Heart right ventricle (tissue), 16 donors: ENCODE measurements around the gene PTPRN2. TPM values are rescaled to one million over a fixed set of nuclear protein-coding genes. Genes with fewer than 3 reads are reported as not detected.

Source experiments
- ATAC-seq, 8 donors: fragments of 200-7000 bp; cut with Tn5 transposase; one replicate each; pipeline ENCODE4 v1.9.1; 2020; ENCODE audit warnings: mild to moderate bottlenecking in 8 of 8, moderate library complexity in 8 of 8, moderate number of reproducible peaks in 1 of 8
- DNase-seq, 2 donors: peaks; one replicate each; pipeline ENCODE4 v3.0.0-alpha.2; 2020
- H3K27ac ChIP-seq, 10 donors: fragments of 200-600 bp; sonication (generic) in 2 of 10; one replicate each; pipeline versions ENCODE4 v1.5.0 to v1.8.0; 2020 to 2022; ENCODE audit warnings: mild to moderate bottlenecking in 3 of 10
- H3K27me3 ChIP-seq, 7 donors: fragments of 200-600 bp; one replicate each; pipeline ENCODE4 v1.8.0; 2021 to 2022; ENCODE audit warnings: mild to moderate bottlenecking in 2 of 7
- H3K36me3 ChIP-seq, 9 donors: fragments of 200-600 bp; sonication (generic) in 1 of 9; one replicate each; pipeline versions ENCODE4 v1.5.0 to v1.8.0; 2020 to 2022; ENCODE audit warnings: mild to moderate bottlenecking in 2 of 9
- H3K4me1 ChIP-seq, 9 donors: fragments of 200-600 bp; sonication (generic) in 1 of 9; one replicate each; pipeline versions ENCODE4 v1.5.0 to v1.8.0; 2020 to 2022; ENCODE audit warnings: mild to moderate bottlenecking in 4 of 9
- H3K4me3 ChIP-seq, 10 donors: fragments of 200-600 bp; sonication (generic) in 2 of 10; one replicate each; pipeline versions ENCODE4 v1.5.0 to v1.8.0; 2020 to 2022; ENCODE audit warnings: mild to moderate bottlenecking in 7 of 10, moderate library complexity in 2 of 10
- H3K9me3 ChIP-seq, 11 donors: fragments of 200-600 bp in 10 of 11; sonication (generic) in 2 of 11; one replicate each; pipeline versions ENCODE4 v1.5.0 to v1.8.0; 2013 to 2022; ENCODE audit warnings: mild to moderate bottlenecking in 2 of 11, control low read depth in 1 of 11, moderate library complexity in 1 of 11
- WGBS, 2 donors: extraction: QIAGEN DNeasy Blood & Tissue Kit; methylation state at CpG; one replicate each; pipeline ENCODE4 v1.1.7; 2013; ENCODE audit warnings: inconsistent platforms in 1 of 2; 5-methylcytosine and 5-hydroxymethylcytosine counted together
- intact Hi-C, 10 donors: fragments of 100-400 bp; cut with DNase I; formaldehyde crosslinking; loops; one replicate each; pipeline versions ENCODE4 v1.11.1 to v1.14.2; 2022
- polyA plus RNA-seq, 2 donors: library from polyadenylated mRNA; stranded (reverse); fragments of 200-250 nt; gene quantifications; one replicate each; pipeline ENCODE4 v1.2.3, GENCODE V29; 2013
- total RNA-seq, 10 donors: library from RNA; stranded (reverse); fragmentation: NEBNext Ultra II Directional in 3 of 10; extraction: Animal tissue kit (Norgen Biotek cat#: 25700) in 3 of 10; gene quantifications; one replicate each; pipeline versions ENCODE4 v1.2.1 to v1.2.4, GENCODE V29; 2021 to 2023
- TF ChIP-seq, protein P1 (sequence below), 9 donors: fragments of 200-600 bp; sonication (generic) in 2 of 9; IDR thresholded peaks; one replicate each; pipeline versions ENCODE4 v1.5.0 to v1.8.0; 2021 to 2022; ENCODE audit warnings: antibody characterized with exemption in 9 of 9, mild to moderate bottlenecking in 5 of 9, moderate library complexity in 1 of 9
- donor health status: Arrhythmogenic right ventricular cardiomyopathy.
- donor health status: ischemic (EF 13 %, LVEDD 7.1; RV severe dilation, severe dysfunction).
- donor health status: healthy with polysubstance abuse.
- donor health status: DM: no; HTN: yes; CAD: no.
- donor health status: DM: no; HTN: no; CAD: no.
- donor health status: ischemic (EF 25% LVEDD 6.9; RV normal size, moderate dysfunction).
- donor health status: ischemic (EF 25% LVEDD 5.7; RV mildly dilated, moderate dysfunction).
- donor health status: healthy.
- donor health status: DM: yes; HTN: yes; CAD: no.
- donor health status: Ischemic cardiomyopathy.
- donor health status: ischemic (EF 35%, LVEDD 5.7; RV mildly dilated, moderate dysfunction).
- donor health status: nonischemic (EF 11% LVEDD 7.7; RV severe dilation, severe dysfunction).
- donor health status: DM: yes; HTN: yes; CAD: no.
- donor health status: PGD.
- donor health status: ischemic (EF 29% LVEDD 5.4; RV normal size, mild dysfunction).
- donor health status: nonischemic (EF 23%, LVEDD 6.1; RV moderate dilation, normal function).

The PTPRN2 gene
- total and polyA plus RNA-seq, 12 donors, result 0.82 to 1.8 (median 1.3) TPM

- Histone ChIP-seq H3K27ac (no peak overlapping the region), H3K36me3 (no peaks in the 10 kb centered on the region), H3K9me3 (peaks cover 0 to 26% (median 0%) of the 10 kb centered on the region in 11 donors), H3K4me3 (no peak overlapping the region), H3K27me3 (peaks cover 0 to 14% (median 0%) of the 10 kb centered on the region in 7 donors), H3K4me1 (no peaks in the 10 kb centered on the region)
- TF ChIP-seq, protein P1, sequence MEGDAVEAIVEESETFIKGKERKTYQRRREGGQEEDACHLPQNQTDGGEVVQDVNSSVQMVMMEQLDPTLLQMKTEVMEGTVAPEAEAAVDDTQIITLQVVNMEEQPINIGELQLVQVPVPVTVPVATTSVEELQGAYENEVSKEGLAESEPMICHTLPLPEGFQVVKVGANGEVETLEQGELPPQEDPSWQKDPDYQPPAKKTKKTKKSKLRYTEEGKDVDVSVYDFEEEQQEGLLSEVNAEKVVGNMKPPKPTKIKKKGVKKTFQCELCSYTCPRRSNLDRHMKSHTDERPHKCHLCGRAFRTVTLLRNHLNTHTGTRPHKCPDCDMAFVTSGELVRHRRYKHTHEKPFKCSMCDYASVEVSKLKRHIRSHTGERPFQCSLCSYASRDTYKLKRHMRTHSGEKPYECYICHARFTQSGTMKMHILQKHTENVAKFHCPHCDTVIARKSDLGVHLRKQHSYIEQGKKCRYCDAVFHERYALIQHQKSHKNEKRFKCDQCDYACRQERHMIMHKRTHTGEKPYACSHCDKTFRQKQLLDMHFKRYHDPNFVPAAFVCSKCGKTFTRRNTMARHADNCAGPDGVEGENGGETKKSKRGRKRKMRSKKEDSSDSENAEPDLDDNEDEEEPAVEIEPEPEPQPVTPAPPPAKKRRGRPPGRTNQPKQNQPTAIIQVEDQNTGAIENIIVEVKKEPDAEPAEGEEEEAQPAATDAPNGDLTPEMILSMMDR (IDR thresholded peaks at IDR 0.05), result no peak
- DNase-seq (no peak), ATAC-seq (no peak)
- intact Hi-C loops, result no loop called here
- 85 to 86% methylated on average over 8 of the region's 8 CpGs for WGBS, 2 donors
Measured at GRCh38 chr7:158057446-158057845, 530.2 kb downstream of the PTPRN2 start.

DNA sequence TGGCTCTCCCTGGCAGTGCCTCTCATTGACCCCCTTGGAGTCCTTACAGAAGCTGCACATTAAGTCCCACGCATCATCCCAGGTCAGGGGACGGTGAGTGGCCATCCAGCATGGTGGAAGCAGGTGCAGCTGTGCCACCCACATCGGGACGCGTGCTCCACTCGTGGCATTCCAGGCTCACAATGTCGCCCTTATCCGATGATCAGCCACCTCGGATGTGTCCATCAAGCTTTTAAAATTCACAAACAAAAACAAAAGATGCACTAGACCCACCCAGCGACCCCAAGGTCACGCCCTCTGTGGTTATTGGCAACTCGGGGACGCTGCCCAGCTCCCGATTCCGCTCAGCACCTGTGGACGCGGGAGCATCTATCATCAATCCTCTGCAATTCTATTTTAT lies 530.9 kb downstream of the PTPRN2 start:
- TF ChIP-seq, protein P1 (IDR thresholded peaks at IDR 0.05), result no peak
- peaks cover 0 to 20% (median 0%) of the 10 kb centered on the region in 11 donors for H3K9me3 ChIP-seq
- H3K27ac ChIP-seq, result no peak overlapping the region
- peaks cover 0 to 14% (median 0%) of the 10 kb centered on the region in 7 donors for H3K27me3 ChIP-seq
- H3K4me3 ChIP-seq, result no peak overlapping the region
- intact Hi-C loops, result no loop called here
- H3K4me1 ChIP-seq, result no peaks in the 10 kb centered on the region
- ATAC-seq, result no peak
- 85 to 90% methylated on average over 17 of the region's 17 CpGs for WGBS, 2 donors
- H3K36me3 ChIP-seq, result no peaks in the 10 kb centered on the region
- no peak for DNase-seq

DNA sequence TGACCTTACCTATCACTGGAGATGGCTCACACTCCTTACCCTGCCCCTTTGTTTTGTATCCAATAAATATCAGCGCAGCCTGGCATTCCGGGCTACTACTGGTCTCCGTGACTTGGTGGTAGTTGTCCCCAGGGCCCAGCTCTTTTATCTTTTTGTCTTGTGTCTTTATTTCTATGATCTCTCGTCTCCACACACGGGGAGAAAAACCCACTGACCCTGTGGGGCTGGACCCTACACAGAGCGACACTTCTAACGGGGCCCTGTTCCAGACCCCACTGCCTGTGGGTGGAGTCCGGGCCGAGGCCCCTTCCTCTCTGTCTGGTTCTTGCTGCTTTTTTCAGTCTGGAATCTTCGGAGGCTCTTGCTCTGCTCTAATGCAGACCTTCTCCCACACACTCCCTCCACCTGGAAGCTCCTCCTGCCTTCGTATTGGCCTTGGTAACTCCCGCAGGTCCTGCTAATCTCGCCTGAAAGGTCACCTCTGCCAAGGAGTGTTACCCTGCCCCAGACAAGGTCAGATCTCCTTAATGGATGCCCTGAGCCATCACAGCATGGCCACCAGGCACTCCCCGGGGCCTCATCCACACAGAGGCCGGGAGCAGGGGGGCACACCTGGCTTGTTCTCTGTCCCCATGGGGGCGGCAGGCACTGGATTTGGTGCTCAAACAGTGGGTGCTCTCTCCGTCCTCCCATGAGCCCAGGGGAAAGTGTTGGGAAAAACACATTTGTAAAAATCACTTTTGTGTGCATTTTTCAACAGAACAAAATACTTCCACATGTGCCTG lies 531.7 kb downstream of the PTPRN2 start:
- peaks cover 0 to 11% (median 0%) of the 10 kb centered on the region in 11 donors for H3K9me3 ChIP-seq
- H3K36me3 ChIP-seq, result no peaks in the 10 kb centered on the region
- no peak overlapping the region for H3K4me3 ChIP-seq
- no peak overlapping the region for H3K27ac ChIP-seq
- intact Hi-C loops, result no loop called here
- peaks cover 0 to 14% (median 0%) of the 10 kb centered on the region in 7 donors for H3K27me3 ChIP-seq
- 83 to 85% methylated on average over 17 of the region's 17 CpGs for WGBS, 2 donors
- DNase-seq (no peak), ATAC-seq (no peak)
- H3K4me1 ChIP-seq, result peaks cover 0 to 4% (median 0%) of the 10 kb centered on the region in 9 donors
- TF ChIP-seq, protein P1 (IDR thresholded peaks at IDR 0.05), result no peak

- H3K9me3 ChIP-seq, result peaks cover 0 to 6% (median 0%) of the 10 kb centered on the region in 11 donors
- H3K27me3 ChIP-seq, result peaks cover 0 to 14% (median 0%) of the 10 kb centered on the region in 7 donors
- no peaks in the 10 kb centered on the region for H3K36me3 ChIP-seq
- no peak overlapping the region for H3K4me3 ChIP-seq
- DNase-seq, result no peak
- 88 to 90% methylated on average over 11 of the region's 11 CpGs for whole genome bisulfite sequencing, 2 donors
- intact Hi-C loops, result no loop called here
- ATAC-seq, result no peak
- H3K27ac ChIP-seq, result no peak overlapping the region
- TF ChIP-seq, protein P1 (IDR thresholded peaks at IDR 0.05), result no peak
- H3K4me1 ChIP-seq, result peaks cover 0 to 5% (median 0%) of the 10 kb centered on the region in 9 donors
Measured at GRCh38 chr7:158054611-158055010, 533.0 kb downstream of the PTPRN2 start.
